Panc1 (cell line): ENCODE data around the gene CDYL2.

Experiments
- POLR2AphosphoS5 ChIP-seq: IDR thresholded peaks from 2 replicates; pipeline ENCODE4 v1.6.1; 2012; ENCODE audit warnings: mild to moderate bottlenecking, low read depth, low read length, moderate library complexity
- SIN3A ChIP-seq: IDR thresholded peaks from 2 replicates; pipeline ENCODE4 v1.6.1; 2012; ENCODE audit warnings: low read depth, mild to moderate bottlenecking, low read length, moderate library complexity, borderline replicate concordance; ENCODE audit not compliant: insufficient read depth
- TF ChIP-seq, protein P1 (sequence below): fragments of 450-650 bp; IDR thresholded peaks from 2 replicates; pipeline ENCODE4 v1.5.1; 2017; ENCODE audit warnings: mild to moderate bottlenecking
- TF ChIP-seq, protein P2 (sequence below), 2 experiments: IDR thresholded peaks; 2 replicates each; pipeline ENCODE4 v1.6.1; 2011 to 2012; ENCODE audit warnings: low read depth in 2 of 2, control low read depth in 1 of 2, low read length in 1 of 2, mild to moderate bottlenecking in 1 of 2, moderate library complexity in 1 of 2; ENCODE audit not compliant: insufficient read depth in 1 of 2

DNA sequence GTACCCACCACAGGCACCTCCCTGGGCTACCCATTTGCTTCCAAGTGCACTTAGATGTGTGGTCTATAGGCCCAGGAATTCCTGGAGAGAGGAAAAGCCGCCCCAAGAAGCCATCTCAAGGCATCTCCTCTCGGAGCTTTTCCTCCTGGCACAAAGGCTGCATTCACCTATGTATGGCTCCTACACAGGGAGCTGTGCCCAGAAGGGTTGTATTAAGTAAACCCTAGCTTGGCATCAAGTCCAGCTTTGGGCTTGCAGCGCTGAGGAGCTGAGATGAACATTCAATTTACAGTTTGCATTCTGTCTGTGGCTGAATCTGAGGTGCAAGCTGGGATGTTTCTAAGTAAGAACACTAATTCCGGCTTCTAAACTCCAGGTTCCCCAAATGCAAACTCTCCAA, 81.3 kb downstream of the CDYL2 start:
- TF ChIP-seq, protein P1, sequence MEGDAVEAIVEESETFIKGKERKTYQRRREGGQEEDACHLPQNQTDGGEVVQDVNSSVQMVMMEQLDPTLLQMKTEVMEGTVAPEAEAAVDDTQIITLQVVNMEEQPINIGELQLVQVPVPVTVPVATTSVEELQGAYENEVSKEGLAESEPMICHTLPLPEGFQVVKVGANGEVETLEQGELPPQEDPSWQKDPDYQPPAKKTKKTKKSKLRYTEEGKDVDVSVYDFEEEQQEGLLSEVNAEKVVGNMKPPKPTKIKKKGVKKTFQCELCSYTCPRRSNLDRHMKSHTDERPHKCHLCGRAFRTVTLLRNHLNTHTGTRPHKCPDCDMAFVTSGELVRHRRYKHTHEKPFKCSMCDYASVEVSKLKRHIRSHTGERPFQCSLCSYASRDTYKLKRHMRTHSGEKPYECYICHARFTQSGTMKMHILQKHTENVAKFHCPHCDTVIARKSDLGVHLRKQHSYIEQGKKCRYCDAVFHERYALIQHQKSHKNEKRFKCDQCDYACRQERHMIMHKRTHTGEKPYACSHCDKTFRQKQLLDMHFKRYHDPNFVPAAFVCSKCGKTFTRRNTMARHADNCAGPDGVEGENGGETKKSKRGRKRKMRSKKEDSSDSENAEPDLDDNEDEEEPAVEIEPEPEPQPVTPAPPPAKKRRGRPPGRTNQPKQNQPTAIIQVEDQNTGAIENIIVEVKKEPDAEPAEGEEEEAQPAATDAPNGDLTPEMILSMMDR = no peak
- no peak for TF ChIP-seq SIN3A
- no peak for TF ChIP-seq POLR2AphosphoS5
- TF ChIP-seq, protein P2, sequence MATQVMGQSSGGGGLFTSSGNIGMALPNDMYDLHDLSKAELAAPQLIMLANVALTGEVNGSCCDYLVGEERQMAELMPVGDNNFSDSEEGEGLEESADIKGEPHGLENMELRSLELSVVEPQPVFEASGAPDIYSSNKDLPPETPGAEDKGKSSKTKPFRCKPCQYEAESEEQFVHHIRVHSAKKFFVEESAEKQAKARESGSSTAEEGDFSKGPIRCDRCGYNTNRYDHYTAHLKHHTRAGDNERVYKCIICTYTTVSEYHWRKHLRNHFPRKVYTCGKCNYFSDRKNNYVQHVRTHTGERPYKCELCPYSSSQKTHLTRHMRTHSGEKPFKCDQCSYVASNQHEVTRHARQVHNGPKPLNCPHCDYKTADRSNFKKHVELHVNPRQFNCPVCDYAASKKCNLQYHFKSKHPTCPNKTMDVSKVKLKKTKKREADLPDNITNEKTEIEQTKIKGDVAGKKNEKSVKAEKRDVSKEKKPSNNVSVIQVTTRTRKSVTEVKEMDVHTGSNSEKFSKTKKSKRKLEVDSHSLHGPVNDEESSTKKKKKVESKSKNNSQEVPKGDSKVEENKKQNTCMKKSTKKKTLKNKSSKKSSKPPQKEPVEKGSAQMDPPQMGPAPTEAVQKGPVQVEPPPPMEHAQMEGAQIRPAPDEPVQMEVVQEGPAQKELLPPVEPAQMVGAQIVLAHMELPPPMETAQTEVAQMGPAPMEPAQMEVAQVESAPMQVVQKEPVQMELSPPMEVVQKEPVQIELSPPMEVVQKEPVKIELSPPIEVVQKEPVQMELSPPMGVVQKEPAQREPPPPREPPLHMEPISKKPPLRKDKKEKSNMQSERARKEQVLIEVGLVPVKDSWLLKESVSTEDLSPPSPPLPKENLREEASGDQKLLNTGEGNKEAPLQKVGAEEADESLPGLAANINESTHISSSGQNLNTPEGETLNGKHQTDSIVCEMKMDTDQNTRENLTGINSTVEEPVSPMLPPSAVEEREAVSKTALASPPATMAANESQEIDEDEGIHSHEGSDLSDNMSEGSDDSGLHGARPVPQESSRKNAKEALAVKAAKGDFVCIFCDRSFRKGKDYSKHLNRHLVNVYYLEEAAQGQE (IDR thresholded peaks at IDR 0.05; ENCODE audit: insufficient read depth in 1 of 2, low read depth in 2 of 2, low read length in 1 of 2) = no peak
